Activated CD4-positive, alpha-beta T cell treated with anti-CD3 and anti-CD28 coated beads, Interleukin-2, amount 50 U/mL, for 24 hours (primary cell): ENCODE data around the gene KAT7.

ENCODE experiments used
- DNase-seq, 2 donors: peaks; one replicate each; pipeline ENCODE4 v3.0.0-alpha.2; 2020; ENCODE audit warnings: low read depth in 1 of 2, low spot score in 1 of 2

Gene KAT7

DNA sequence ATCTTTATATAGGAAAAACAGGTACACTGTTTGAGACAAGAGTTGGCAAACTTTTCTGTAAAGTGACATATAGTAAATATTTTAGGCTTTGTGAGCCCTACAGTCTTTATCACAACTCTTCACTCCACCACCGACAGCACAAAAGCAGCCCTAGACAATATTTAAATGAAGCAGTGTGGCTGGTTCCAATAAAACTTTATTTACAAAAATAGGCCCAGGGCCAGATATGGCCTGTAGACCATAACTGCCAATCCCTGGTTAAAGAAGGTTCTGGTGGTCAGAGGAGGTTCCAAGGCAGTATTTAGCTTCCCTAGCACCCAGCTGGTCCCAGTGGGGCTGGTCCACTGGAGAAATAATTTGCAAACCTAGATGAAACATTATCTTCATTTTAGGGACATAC is 28.2 kb upstream of the KAT7 start:
- no peak for DNase-seq

DNA sequence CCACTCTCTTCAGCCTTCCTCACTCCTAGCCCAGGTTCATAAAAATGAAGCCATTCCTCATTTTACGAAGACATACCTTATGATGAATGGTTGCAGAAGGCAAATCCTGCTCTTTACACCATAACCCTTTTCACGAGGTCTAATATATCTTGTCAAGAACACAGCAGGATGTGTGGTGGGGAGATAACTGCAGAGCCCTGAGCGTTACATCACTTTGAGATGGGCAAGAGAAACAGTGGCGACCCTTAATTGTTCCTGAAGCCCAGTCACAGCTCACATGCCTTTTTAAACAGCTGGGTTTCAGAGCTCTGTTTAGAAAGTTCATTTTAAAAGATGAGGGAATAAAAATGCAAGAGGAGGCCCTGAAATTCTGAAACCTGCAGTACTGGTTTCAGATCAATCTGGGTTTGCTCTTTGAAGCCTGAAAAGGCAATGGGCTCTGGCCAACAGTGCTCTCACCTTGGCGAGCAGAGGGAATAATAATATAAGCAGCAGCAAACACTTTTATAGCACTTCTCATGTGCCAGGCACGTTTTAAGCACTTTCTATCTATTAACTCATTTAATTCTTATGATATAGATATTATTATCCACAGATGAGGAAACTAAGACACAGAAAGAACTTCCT is 27.4 kb upstream of the KAT7 start:
- DNase-seq = no peak

DNA sequence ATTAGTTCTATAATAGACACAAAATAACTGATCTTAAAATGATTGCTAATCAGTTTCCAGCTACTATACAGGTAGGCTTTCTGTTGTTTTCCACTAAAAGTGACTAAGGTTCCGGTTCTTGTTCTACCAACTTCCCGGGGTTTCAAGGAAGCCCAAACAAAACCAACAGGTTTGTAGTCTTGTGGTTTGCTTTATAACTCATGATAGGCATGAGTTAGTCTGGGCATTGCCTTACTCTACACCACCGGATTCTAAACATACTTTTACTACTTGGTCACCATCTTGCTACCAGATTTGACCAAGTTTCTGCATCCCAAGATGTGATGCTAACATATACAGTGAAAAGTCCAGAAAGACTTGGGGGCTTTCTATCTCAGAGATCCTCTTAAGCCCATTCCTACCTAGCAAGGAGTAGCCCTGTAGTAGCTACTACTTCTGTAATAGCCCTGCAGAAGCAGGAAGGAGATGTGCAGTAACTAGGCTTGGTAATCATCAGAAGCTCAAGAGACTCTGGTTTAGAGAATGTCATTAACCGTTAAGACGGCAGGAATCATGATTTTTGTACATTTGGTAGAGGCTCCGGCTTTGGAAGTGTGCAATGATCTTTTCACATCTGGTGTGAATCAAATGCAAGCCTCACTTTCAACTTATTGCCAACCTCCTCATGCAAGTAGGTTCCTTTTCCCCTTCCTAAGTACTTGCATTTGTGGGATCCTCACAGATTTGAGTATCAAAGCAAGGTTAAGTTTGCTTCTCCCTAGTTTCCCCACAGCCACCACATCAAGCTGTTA is 26.1 kb upstream of the KAT7 start:
- no peak for DNase-seq

DNA sequence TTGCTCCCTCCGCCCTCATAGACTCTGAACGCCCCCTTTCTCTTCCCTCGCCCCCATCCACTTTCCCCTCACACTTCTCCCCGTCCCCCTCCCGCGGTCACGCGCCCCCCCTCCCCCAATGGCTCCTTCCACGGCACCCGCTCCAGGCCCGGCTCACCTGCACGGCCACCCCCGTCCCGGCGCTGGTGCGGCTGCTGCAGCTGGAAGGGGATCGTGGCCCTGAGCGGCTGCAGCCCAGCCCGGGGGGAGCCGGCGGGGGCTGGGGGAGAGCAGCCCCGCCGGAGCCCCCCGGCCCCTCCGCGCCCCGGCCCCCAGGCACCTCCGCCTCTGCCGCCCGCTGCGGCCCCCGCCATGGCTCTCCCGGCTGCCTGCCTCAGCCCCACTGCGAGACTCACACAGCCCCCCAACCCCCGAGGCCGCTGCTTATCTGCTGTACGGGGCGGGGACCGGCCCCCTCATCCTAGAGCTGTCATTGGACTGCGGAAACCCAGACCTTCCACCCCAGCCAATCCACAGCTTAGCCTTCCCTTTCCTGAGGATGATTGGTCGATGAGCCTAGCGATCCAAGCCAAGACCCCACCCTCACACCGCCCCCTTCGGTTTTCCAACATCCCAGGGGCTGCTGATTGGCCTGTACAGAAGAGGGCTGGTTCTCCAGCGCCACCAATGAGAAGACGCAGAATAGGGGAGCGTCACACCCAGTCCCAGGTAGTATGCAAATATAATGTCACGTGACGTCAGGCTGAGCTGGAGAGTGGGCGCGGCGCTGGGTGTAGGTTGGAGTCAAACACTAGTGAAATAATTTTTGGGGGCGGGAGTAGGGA is 24.5 kb upstream of the KAT7 start, which contains the start of gene FAM117A:
Gene FAM117A, minus strand, starts transcription at position 397 of the 824 bp plus-strand sequence. Its CDS starts 44 bp downstream, at position 353.
- DNase-seq = peak; percentile 81 to 96

GRCh38 chr17:49764559-49765180 is 23.8 kb upstream of the KAT7 start:
- DNase-seq = no peak

DNA sequence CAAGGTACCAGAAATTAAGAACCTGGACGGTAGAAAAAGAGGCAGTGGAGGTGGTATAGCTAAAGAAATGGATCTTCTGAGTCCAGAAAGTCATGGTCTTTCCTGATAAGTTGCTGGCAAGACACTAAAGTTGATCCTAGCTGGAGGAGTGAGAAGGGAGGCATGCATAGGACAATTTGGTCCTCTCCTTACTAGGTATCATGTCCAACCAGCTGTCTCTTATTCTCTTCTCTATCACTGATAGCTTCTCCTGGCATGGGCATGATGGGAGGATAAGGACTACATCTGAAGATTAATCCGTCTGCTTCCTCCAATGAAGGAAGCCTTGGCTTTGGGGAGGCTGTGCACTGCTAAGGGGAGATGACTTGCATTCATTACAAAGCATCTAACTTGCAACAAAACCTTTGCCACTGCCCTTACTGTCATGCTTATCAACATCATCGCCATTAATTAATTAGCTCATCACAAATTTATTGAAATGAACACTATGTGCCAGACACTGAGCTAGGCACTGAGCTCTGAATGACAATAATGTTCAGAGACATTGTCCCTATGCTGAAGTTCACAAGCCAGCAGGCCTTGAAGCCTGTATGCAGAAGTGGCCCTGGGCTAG is 21.5 kb upstream of the KAT7 start:
- DNase-seq = no peak

DNA sequence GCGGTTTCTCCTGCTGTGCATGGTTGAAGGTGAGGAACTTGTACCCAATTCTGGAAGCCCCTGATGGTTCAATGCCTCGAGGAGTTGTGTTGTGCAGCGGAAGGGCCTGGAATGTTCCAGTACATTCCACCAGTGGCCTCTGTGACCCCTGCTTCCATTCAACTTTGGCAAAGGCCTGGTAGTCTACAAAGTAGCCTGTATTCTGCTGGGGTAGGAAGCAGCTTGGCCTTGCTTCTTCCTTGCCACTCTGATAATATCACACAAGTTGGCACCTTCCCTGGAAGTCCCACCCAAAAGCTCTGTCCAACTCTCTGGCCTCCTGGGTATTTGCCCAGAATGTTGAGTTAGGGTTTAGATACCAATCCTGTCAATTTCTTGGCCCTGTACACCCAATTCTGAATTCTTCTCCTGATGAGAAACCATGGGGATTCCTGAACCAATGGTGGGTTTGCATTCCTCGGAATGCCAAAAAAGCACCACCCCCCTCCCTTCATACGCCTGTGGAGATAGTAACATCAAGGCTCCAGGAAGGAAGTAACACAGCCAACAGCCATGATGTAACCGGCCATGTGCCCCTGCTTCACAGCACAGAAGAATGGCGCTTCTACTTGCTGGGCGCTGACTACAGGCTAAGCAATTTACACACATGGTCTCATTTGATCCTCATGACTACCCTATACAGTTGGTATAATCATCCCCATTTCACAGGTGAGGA is 12.8 kb upstream of the KAT7 start:
- DNase-seq = no peak

DNA sequence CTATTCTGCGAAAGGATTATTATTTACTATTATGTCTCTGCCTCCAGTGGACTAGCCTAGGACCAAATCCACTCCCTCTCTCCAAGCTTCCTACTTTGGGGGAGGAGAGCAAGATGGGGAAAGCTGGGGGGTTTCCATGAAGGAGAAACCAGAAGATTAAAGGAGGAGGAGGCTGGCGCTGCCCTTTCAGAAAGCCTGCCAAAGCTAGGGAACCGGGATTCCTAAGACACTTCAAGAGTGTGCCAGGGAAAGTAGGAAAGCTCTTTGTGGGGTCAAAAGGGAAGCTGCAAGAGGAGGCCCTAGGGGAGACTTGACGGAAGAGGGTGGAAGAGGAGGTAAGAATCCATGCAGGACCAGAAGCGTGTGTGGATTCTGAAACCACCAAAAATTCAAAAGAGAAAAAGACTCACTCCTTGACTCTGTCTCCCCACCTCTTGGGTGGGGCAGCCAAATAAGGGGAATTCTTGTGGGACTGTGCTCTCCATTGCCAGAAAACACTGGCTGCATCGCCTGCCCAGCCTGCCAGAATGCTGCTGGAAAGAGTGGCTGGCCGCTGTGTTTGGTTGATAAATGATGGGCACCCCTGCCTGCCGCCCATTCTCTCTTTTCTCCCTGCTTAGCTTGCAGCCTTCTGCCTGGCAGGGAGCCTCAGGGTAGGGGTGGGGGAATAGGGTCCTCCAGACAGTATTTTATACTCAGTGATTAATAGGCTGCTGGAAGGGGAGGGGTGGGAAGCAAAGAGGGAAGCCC is 11.8 kb upstream of the KAT7 start:
- no peak for DNase-seq

- no peak for DNase-seq
These were observed 10.9 kb upstream of the KAT7 start for GRCh38 chr17:49777563-49777962.

DNA sequence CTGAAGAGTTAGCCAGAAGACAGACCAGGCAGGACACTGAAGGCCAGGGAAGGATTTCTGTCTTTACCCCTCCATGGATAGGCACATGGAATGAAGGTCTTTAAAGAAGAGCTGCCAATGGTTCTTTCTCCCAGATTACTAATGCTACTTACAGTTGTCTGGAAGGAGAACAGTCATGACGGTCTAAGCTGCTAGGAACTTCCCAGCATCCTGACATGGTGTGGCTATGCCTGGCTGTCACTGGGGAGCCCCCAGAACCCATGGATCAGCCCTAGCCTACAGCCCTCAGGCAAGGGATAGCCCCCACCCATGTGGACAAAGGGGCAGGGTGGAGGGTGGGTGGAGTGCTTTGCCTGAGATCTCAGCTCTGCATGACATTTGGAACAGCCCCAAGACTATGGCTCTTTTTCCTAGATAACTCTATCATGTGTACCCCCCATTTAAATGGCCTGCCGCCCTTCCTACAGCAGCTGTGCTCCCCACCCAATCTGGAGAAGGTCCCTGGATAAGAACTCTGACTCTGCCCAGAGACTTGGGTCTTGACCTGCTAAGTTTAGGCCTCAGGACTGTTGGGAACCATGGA is 9.2 kb upstream of the KAT7 start:
- no peak for DNase-seq

DNA sequence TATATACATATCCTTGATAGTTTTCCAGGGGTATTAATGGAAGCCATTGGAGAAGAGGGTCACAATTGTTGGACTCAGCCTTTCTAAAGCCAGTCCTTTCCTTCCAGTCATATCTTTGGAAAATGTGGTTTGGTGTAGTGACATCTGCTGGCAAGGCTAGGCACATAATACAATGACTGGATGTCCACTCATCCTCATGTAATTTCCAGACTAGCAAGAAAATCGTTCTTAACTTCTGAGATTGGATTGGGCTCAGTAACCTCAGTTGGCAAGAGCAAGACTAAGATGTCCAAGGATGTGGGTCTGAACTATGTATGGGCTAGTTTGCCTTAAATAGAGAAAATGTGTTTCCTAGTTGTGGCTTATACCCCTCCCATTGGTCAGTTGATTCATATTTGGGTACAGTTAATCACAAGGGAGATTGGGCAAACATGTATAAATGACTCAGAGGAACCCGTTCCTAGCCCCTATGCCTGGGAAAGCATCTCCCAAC is 8.7 kb upstream of the KAT7 start:
- no peak for DNase-seq

DNA sequence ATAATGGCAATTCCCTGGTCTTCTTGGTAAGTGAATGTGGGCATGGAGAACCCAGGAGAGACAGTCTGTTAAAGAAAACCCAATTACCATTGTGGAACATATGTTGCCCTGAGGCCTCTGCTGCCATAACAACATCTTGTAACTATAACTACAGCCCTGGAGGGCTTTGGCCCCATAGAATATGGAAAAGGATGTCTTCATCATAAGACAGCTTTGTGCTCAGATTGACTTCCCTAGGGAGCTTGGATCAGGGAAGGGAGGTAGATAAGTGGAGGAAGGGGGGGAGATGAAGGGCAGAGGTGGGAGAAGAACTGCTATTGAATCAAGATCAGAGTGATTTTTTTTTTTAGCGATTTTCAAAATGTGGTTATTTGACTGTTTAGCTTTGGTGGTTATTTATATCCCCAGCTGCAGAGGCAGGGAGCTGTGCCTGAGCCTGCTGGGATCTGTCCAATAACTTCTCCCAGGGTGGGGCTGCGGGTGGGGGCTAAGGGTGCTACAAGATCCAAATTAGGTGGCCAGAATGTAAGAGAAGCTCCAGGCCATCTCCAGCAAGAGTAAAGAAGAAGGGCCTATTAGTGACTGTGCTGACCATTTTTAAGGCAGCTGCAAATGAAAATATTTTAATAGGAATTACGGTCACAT is 5.3 kb upstream of the KAT7 start:
- DNase-seq = no peak

DNA sequence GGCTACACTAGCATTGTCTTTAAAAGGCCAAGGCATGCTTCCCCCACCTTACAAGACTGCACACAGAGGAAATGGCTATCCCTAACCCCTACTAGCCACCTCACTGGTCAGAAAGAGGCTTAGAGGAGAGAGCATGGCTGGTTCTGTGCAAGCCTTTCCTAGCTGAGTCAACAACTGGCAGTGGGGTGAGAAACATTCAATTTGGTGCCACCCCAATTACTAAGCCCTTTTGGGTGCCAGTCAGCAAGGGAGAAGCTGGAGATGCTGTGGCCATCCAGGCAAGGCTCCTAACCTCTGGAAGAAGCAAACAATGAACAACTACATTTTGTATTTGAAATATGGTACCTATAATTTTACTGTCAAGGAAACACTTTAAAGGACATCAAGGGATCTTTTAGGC is 4.7 kb upstream of the KAT7 start:
- no peak for DNase-seq

- no peak for DNase-seq
These were observed 3.8 kb upstream of the KAT7 start for GRCh38 chr17:49784636-49785035.

GRCh38 chr17:49787884-49788477 is 500 bp upstream of the KAT7 start:
- DNase-seq = no peak

- no peak for DNase-seq
These were observed 730 bp downstream of the KAT7 start for GRCh38 chr17:49789243-49789578.

GRCh38 chr17:49793309-49793708 is 4.8 kb downstream of the KAT7 start:
- no peak for DNase-seq

DNA sequence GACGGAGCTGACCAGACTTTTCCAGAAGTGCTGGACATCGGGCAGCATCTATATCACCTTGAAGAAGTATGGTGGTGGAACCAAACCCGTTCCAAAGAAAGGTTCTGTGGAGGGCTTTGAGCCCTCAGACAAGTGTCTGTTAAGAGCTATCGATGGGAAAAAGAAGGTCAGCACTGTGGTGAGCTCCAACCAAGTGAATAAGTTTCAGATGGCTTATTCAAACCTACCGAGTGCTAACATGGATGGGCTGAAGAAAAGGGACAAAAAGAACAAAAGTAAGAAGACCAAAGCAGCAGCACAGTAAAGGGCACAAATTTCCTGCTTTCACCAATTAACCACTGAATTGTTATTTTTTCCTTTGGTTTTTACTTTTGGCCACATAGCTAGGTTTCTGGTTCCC is 6.9 kb downstream of the KAT7 start:
- no peak for DNase-seq
